ENCODE results near the gene TTC13.

DNA sequence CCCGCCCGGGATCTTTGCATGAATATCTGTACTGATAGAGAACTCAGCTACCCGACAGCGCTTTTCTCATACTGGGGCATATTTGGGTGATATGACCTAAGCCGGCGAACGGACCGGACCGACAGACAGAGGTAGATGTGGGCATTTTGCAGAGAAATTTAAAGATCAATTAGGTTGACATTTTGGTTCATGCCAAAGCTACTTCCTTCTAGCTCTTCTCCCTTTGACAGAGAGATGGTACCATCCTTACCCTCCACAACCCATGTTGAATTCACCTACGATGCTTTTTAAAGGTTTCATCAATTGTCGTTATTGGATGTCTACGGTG is 692 bp upstream of the TTC13 start:
- peak; percentile 41 for TF ChIP-seq EZH2 (IDR thresholded peaks at IDR 0.05)
- TF ChIP-seq, protein P1, sequence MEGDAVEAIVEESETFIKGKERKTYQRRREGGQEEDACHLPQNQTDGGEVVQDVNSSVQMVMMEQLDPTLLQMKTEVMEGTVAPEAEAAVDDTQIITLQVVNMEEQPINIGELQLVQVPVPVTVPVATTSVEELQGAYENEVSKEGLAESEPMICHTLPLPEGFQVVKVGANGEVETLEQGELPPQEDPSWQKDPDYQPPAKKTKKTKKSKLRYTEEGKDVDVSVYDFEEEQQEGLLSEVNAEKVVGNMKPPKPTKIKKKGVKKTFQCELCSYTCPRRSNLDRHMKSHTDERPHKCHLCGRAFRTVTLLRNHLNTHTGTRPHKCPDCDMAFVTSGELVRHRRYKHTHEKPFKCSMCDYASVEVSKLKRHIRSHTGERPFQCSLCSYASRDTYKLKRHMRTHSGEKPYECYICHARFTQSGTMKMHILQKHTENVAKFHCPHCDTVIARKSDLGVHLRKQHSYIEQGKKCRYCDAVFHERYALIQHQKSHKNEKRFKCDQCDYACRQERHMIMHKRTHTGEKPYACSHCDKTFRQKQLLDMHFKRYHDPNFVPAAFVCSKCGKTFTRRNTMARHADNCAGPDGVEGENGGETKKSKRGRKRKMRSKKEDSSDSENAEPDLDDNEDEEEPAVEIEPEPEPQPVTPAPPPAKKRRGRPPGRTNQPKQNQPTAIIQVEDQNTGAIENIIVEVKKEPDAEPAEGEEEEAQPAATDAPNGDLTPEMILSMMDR (IDR thresholded peaks at IDR 0.05), result no peak
- no peak for TF ChIP-seq EZH2phosphoT487 (IDR thresholded peaks at IDR 0.05)
